HG02623 (cell line): ENCODE data around the gene HNRNPD.
"Not testable (repeated sequence)": the region's sequence is repeated elsewhere in the genome, so short reads cannot be mapped to it uniquely, and the experiment has no call there.

Experiments
- ATAC-seq: cut with Tn5 transposase; IDR thresholded peaks from one replicate; pipeline ENCODE4 v1.9.1; 2021; ENCODE audit warnings: moderate library complexity; ENCODE audit not compliant: unreplicated experiment

HNRNPD gene

GRCh38 chr4:82373486-82373815 lies 340 bp downstream of the HNRNPD start:
- peak; percentile 16 for ATAC-seq

GRCh38 chr4:82372517-82373485 lies 990 bp downstream of the HNRNPD start:
- peak; percentile 20 for ATAC-seq

GRCh38 chr4:82371497-82371896 lies 2.3 kb downstream of the HNRNPD start:
- no peak for ATAC-seq

GRCh38 chr4:82367438-82368097 lies 6.2 kb downstream of the HNRNPD start:
- ATAC-seq, result no peak

GRCh38 chr4:82366431-82366830 lies 7.4 kb downstream of the HNRNPD start:
- not testable (repeated sequence) for ATAC-seq

- ATAC-seq, result no peak
Observed at GRCh38 chr4:82363896-82364487, 9.8 kb downstream of the HNRNPD start.

- no peak for ATAC-seq
Observed at GRCh38 chr4:82362565-82362964, 11.2 kb downstream of the HNRNPD start.

GRCh38 chr4:82360298-82361177 lies 13.3 kb downstream of the HNRNPD start:
- ATAC-seq, result no peak

- ATAC-seq, result no peak
Observed at GRCh38 chr4:82358847-82359246, 14.9 kb downstream of the HNRNPD start.

- ATAC-seq, result no peak
Observed at GRCh38 chr4:82357640-82358039, 16.2 kb downstream of the HNRNPD start.

GRCh38 chr4:82354788-82355187 lies 19.0 kb downstream of the HNRNPD start:
- no peak for ATAC-seq

- ATAC-seq, result no peak
Observed at GRCh38 chr4:82352825-82353366, 20.9 kb downstream of the HNRNPD start.

- ATAC-seq, result no peak
Observed at GRCh38 chr4:82352118-82352824, 21.5 kb downstream of the HNRNPD start.

- ATAC-seq, result no peak
Observed at GRCh38 chr4:82346126-82346525, 27.7 kb downstream of the HNRNPD start.

- ATAC-seq, result no peak
Observed at GRCh38 chr4:82335043-82335442, 38.7 kb downstream of the HNRNPD start.

- not testable (repeated sequence) for ATAC-seq
Observed at GRCh38 chr4:82333641-82334040, 40.1 kb downstream of the HNRNPD start.

GRCh38 chr4:82331814-82332213 lies 42.0 kb downstream of the HNRNPD start:
- ATAC-seq, result no peak

- ATAC-seq, result no peak
Observed at GRCh38 chr4:82320351-82320750, 53.4 kb downstream of the HNRNPD start.

GRCh38 chr4:82303063-82303462 lies 70.7 kb downstream of the HNRNPD start:
- ATAC-seq, result not testable (repeated sequence)
